GM18502 (cell line): ENCODE measurements around the gene MRPS35.

Experiments used
- ATAC-seq: cut with Tn5 transposase; IDR thresholded peaks from one replicate; pipeline ENCODE4 v1.9.1; 2021; ENCODE audit warnings: mild to moderate bottlenecking; ENCODE audit not compliant: unreplicated experiment, poor library complexity

The MRPS35 gene

DNA sequence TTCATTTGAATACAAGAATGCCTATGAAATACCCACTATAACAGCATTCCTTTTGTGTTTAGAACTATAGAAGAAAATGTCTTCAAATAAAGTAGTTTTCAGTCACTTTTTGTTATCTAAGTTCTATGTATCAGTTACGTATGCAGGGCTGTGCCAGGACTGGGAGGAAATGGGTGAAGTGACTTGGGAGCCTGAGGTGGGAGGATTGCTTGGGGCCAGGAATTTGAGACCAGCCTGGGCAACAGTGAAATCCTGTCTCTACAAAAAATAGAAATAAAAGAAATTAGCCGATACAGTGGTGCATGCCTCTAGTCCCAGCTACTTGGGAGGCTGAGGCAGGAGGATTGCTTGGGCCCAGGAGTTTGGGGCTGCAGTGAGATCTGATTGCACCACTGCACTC lies 92.3 kb downstream of the MRPS35 start:
- ATAC-seq, result no peak

DNA sequence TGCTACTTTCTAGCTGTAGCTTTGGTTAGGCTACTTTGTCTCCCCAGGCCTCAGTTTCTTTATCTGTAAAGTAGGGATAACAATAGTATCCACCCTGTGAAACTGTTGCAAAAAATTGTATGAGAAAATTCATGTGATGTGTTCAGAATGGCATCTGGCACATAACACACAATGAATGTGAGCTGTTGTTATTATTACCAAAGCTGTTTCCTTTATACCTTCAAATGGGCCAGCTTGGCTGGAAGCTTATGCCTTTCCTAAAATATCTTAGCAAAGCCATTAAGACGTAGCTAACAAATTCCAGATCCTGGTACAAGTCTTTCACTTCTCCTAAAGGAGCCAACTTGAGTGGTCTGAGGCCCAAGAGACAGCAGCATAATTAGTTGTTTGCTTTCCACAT lies 94.6 kb downstream of the MRPS35 start:
- no peak for ATAC-seq
